HG02571 (cell line): ENCODE results near the gene DIS3L2.
"Not testable (repeated sequence)": the region's sequence is repeated elsewhere in the genome, so short reads cannot be mapped to it uniquely, and the experiment has no call there.

Experiments
- ATAC-seq: cut with Tn5 transposase; IDR thresholded peaks from one replicate; pipeline ENCODE4 v1.9.1; 2021; ENCODE audit warnings: mild to moderate bottlenecking, moderate library complexity; ENCODE audit not compliant: unreplicated experiment

The DIS3L2 gene

GRCh38 chr2:232113821-232114220 is 152.3 kb downstream of the DIS3L2 start:
- no peak for ATAC-seq

- not testable (repeated sequence) for ATAC-seq
Measured at GRCh38 chr2:232115728-232116361, 154.3 kb downstream of the DIS3L2 start.

GRCh38 chr2:232116852-232117251 is 155.3 kb downstream of the DIS3L2 start:
- ATAC-seq, result no peak

GRCh38 chr2:232117413-232117812 is 155.9 kb downstream of the DIS3L2 start:
- ATAC-seq, result no peak

- ATAC-seq, result no peak
Measured at GRCh38 chr2:232120911-232121310, 159.4 kb downstream of the DIS3L2 start.

- ATAC-seq, result no peak
Measured at GRCh38 chr2:232124309-232124708, 162.8 kb downstream of the DIS3L2 start.

GRCh38 chr2:232126301-232127099 is 165.0 kb downstream of the DIS3L2 start:
- ATAC-seq, result no peak

- no peak for ATAC-seq
Measured at GRCh38 chr2:232129483-232129882, 168.0 kb downstream of the DIS3L2 start.

- no peak for ATAC-seq
Measured at GRCh38 chr2:232132181-232132580, 170.7 kb downstream of the DIS3L2 start.

- no peak for ATAC-seq
Measured at GRCh38 chr2:232133078-232133477, 171.6 kb downstream of the DIS3L2 start.

GRCh38 chr2:232134939-232135338 is 173.4 kb downstream of the DIS3L2 start:
- ATAC-seq, result no peak

- no peak for ATAC-seq
Measured at GRCh38 chr2:232137356-232138147, 176.0 kb downstream of the DIS3L2 start.

GRCh38 chr2:232138441-232138840 is 176.9 kb downstream of the DIS3L2 start:
- no peak for ATAC-seq

GRCh38 chr2:232139171-232139594 is 177.7 kb downstream of the DIS3L2 start:
- no peak for ATAC-seq

GRCh38 chr2:232139786-232140562 is 178.5 kb downstream of the DIS3L2 start:
- ATAC-seq, result no peak

- ATAC-seq, result no peak
Measured at GRCh38 chr2:232141591-232141990, 180.1 kb downstream of the DIS3L2 start.

GRCh38 chr2:232142049-232142448 is 180.5 kb downstream of the DIS3L2 start:
- no peak for ATAC-seq

- ATAC-seq, result no peak
Measured at GRCh38 chr2:232142502-232142901, 181.0 kb downstream of the DIS3L2 start.

- no peak for ATAC-seq
Measured at GRCh38 chr2:232146294-232146693, 184.8 kb downstream of the DIS3L2 start.

GRCh38 chr2:232147440-232148077 is 186.0 kb downstream of the DIS3L2 start:
- ATAC-seq, result no peak
